ENCODE data around the gene AMZ1. TPM values are rescaled to one million over a fixed set of nuclear protein-coding genes. Genes with fewer than 3 reads are reported as not detected.
A peak's percentile ranks its signal among the peaks of the same experiment; 100 is the strongest.
"Not testable (repeated sequence)": the region's sequence is repeated elsewhere in the genome, so short reads cannot be mapped to it uniquely, and the experiment has no call there.

The AMZ1 gene
- polyA plus RNA-seq, 4 donors: 0.11 to 0.59 (median 0.22) TPM

DNA sequence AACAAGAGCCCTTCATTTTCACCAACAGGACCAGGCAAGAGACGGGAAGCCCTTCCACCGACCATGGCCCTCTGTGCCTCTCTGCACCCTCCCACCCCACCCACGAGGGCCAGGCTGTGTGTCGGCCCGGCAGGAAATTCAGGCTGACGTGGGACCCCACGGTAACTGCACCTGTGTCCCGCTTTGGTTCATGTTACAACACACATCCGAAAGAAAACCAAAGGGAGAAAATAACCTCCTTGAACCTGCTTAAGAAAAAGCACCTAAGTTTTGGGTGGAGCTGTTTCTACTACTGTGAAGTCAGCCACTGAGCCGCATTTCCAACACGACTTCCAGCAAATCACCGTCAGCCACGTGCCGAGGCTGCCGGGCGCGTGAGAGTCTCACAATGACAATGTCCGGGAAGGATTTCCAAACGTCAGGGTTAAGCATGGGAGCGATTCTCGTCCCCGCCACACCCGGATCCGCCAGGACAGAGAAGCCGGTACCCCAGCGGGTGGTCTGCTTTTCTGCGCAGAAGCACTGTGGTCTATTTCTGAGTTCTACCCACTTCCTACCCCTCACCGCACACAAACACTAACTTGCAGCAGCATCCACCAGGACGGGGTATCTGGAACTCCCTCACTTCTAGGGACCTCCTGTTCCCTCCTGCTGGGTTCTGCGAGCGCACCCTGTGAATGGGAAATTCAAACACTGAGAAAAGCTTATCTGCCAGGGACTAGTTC, 36.6 kb downstream of the AMZ1 start:
- no peak for DNase-seq (ENCODE audit: low read depth in 4 of 4, low spot score in 2 of 4)

DNA sequence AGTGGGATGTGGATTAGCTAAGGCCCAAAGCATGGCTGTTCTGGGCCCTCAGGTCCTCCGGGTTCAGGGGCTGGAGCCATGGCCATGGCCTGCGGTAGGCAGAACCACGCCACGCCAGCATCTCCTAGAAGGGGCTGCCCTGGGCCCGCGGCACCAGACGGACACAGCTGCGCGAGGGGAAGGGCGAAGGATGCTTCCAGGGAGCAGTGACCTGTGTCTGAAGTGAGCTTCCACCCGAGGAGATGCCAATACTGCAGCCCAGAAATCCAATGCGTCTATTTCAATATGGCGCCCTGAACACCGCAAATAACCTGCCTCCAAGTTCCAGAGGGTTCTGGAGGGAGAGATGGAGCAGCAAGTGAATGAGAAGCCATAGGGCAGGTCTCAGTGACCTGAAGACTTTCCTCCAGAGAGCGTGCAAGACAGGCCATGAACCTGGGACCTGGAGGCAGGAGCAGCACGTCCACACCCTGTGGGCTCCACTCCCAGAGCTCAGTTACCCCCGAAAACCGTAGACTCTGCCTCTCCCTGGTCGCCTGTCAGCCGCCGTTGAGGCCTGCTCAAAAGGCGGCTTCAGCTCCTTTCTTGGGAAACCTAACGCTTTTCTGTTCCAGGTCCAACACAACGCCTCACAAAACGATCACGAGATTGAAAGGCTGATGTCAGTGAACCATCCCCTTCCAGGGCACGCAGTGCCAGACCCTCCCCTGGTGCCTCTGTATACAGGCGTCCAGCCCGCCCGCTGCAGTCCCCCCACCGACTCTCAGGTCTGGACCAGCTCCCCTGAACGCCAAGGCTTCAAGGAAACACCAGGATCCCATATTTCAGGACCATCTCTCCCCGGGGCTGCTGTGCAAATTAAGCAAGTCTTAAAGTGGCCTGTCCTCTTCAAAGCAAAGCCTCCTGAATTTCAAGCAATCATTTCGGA, 37.4 kb downstream of the AMZ1 start:
- no peak for DNase-seq (ENCODE audit: low read depth in 4 of 4, low spot score in 2 of 4)

DNA sequence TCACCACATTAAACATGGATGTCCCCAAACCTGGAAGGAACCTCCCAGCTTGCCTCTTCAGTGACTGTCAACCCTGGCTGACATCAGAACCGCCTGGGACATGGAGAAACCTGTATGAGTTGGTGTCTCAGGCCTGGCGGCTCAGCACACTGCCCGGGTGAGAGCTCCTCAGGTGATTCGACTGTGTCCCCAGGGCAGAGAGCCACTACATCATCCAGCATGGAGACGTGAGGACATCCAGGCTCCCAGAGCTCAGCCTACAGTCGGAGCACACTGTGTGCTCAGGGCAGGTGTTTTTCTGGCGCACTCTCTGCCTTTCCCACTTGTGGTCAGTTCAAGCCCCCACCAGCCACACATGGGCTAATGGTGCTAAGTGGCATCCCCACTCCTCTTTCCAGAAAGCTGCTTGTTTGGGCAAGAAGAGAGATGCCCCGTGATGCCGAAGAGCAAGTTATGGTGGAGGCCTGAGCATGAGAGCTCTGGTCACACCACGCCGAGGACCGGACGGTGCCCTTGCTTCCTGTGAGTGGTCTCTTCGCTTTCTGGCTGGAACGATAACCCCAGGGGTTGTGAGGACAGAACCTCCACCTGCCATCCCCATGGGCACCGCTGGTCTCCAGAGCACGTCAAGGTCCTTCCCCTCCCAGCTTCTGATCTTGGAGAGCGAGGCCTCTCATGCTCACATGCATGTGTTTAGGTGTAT, 38.5 kb downstream of the AMZ1 start:
- DNase-seq (ENCODE audit: low read depth in 4 of 4, low spot score in 2 of 4): no peak

DNA sequence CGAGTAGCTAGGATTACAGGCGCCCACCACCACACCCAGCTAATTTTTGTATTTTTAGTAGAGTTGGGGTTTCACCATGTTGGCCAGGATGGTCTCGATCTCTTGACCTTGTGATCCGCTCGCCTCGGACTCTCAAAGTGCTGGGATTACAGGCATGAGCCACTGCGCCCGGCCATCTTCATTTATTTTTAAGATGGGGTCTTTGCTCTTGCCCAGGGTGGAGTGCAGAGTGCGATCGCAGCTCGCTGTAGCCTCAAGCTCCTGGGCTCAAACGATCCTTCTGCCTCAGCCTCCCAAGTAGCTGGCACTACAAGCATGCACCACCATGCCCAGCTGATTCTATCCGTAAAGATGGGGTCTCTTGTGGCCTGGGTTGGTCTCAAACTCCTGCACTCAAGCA, 39.2 kb downstream of the AMZ1 start:
- DNase-seq (ENCODE audit: low read depth in 4 of 4, low spot score in 2 of 4): not testable (repeated sequence)

DNA sequence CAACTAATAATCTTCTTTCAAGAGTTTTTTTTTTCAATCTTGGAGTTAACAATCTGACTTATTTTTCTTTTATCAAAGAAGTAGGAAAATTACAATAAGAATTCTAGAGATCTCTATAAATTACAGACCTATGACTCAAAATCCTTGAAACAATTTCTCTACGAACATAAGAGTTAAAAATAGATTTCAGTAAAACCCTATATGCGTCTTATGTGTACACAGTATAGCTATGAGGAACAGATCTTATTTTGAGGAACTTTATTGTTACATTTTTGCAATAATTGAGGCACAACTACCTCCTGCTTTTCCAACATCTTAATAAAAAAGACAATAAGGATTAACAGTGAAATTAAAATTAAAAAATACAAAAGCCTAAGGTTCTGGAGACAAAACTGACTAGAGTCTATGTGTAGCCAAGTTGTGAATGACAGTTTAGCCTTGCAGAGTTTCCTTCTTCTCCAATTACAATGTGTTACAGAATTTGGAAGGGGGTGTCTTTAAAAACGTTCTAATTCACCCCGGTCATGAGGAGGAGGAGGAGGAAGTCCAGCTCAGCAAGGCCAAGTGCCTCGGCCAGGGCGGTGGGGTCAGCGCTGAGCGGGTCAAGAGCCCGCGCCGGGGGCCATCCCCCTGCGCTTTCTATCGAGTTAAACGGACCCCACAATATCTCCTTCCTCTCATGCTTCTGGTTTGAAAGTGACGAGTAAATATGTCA, 40.5 kb downstream of the AMZ1 start:
- DNase-seq (ENCODE audit: low read depth in 4 of 4, low spot score in 2 of 4): no peak

DNA sequence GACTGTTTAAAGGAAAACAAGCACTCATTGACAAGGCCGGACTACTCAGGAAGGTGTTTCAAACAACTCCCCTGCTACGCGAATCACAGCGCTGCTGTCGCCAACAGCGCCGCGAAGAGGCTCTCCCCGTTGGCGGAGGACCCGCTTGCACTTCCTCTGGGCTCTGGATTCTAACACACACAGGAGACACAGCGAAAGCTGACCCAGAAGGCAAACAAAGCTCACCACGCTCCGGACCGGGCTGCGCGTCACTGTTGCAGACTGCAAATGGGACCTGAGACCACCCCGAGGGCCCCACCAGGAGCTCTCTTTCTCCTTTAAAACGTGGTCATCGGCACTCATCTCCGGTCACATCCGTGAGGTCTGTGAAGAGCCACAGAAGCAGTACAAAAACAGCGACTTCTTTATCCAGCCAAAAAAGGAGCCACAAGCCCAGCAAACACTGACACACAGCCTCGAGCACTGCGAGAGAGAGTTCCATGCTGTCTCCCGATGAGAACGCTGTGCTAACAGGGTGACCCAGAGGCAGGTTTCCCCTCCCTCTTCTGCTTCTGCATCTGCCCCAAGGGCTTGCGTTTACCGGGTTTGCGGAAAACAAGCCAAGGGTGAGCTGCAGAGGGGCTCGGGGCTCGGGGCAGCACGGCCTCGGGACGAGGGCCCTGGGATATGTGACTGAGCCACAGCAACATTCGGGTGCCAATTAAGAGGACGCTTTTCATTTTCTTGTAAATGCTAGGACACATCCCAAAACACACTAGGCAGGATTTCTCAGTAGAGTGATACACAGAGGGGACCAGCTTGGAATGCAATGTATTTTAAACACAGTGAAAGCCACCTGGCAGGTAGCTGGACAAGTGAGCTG, 41.3 kb downstream of the AMZ1 start:
- DNase-seq (ENCODE audit: low read depth in 4 of 4, low spot score in 2 of 4): peak in 1 of 4 donors; percentile 45

DNA sequence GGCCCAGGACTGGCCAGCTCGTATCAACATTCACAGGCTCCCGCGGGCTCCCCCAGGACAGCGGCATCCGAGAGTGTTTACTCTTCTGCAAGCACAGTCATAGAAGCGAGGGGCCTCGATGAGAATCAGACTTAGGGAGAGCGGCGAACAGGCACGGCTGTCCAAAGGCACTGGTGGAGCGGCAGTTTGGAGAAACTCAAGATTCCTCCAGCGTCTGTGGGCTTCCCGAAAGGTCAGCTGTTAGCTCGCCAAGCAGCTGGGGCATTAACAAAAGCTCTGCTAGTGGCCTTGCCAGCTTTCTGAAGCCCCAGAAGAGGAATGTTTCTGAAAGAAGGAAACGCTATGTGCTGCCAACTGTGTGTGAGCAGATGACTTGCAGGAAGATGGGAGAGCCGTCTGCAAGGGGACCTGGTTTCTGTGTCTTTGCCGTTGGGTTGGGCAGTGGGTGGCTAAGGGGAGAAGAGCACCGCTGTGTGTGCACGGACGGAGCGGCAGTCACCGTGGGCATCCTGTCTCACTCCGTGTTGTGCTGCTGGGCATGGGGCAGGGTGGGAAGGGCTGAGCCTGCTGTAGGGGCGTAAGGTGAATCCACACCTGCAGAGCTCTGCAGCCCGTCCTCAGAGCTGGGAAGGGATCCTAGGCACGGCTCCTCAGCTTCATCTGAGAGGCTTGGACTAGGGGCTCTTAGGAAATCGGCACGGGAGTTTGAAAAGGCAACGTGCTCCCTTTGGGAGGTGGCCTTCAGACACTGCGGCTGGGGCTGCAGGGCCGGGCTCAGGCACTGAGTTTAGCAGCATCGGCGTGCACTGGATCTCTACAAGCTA, 42.1 kb downstream of the AMZ1 start:
- DNase-seq (ENCODE audit: low read depth in 4 of 4, low spot score in 2 of 4): no peak

DNA sequence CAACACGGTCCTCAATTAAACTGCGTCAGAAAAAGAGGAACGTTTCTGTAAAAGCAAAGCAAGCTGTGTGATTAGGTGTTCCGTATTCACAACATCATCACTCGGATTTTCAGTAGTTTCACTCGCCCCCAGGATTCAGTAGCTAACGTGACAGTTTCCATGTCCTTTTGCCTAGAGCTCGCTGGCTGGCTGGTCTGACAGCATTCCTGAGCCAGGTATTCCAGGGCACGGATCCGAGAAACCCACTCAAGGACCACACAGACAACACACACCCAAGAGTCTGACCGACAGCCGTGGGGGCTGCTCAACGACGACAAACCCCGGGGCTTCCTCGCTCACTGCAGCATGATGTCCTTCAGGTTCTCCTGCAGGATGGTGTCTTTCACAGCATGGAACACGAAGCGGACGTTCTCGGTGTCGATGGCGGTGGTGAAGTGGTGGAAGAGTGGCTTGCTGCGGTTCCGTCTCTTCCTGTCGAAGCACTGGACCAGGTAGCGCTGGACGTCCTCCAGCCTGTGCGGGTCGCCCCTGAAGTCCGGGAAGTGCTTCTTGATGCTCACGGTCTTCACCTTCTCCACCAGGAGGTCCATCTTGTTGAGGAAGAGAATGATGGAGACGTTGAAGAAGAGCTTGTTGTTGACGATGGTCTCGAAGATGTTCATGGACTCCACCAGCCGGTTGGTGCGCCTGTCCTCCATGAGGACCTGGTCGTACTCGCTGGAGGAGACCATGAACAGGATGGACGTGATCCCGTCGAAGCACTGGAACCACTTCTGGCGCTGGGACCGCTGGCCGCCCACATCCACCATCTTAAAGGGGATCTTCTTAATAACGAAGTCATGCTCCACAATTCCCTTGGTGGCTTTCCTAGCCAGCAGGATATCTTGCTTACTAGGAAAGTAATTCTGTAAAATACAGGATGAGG, 43.1 kb downstream of the AMZ1 start:
- DNase-seq (ENCODE audit: low read depth in 4 of 4, low spot score in 2 of 4): no peak

DNA sequence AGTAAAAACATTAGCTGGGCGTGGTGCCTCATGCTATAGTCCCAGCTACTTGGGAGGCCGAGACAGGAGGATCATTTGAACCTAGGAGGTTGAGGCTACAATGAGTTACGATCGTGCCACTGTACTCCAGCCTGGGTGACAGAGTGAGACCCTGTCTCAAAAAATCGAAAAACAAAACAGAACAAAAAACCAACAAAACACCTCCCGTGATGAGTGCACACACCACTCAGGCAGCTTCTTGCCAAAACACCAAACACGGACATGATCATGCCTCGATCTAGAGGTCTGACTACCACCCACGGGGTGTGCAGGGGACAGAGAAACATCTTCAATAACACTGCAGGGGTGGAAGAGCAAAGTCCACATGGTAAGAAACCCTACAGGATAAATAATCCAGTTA, 44.4 kb downstream of the AMZ1 start:
- no peak for DNase-seq (ENCODE audit: low read depth in 4 of 4, low spot score in 2 of 4)

DNA sequence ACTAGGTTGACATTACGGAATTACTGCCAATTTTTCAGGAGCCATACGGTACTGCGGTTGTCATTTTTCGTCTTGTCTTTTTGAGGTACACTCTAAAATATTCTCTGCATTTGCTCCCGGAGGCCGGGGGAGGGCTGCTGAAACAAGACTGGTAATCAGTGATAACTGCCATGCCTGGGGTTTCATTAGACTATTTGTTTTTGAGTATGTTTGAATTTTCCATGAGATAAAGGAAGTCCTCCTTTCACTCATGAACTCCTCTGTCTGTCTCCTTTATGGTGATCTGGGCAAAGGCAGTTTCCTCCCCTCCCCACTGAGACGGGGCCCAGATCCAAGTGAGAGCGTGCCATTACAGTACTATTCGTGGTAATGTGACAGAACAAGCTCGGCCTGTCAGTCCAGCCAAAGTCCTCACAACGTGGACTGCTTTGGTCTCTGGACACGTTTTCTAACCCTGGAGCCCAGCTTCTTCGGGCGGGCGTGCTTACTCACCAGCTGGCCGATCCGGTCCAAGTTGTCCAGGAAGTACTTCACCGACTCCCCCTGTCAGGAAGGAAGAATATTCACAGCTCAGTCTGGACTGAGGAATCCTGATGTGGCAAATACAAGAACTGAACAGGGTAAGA, 45.1 kb downstream of the AMZ1 start:
- no peak for DNase-seq (ENCODE audit: low read depth in 4 of 4, low spot score in 2 of 4)

DNA sequence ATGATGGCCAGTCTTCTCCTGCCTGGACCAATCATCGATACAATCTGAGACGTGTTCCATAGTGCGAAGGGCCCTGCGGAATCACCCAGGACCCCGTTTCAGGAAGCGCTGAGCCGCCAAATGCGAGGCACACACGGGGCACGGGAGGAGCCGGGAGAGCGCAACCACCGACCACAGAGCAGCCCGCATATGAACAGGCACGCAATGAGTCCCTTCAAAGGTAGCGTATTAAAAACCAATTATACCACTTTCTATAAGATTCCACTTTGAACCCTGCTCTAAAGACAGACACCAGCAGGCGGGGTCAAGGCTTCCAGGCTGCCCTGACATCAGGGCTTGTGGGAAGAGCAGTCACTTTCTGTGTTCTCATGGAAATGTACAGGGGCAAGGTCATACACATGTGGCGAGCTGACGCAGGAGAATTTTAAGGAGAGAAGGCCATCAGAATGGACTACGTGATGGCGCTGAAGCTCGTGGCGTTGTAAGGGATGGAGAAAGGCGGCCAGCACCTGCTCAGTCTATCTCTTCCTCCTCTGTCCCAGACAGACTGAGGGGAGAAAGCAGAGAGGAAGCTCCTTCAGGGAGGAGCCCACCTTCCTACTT, 46.2 kb downstream of the AMZ1 start:
- no peak for DNase-seq (ENCODE audit: low read depth in 4 of 4, low spot score in 2 of 4)

DNA sequence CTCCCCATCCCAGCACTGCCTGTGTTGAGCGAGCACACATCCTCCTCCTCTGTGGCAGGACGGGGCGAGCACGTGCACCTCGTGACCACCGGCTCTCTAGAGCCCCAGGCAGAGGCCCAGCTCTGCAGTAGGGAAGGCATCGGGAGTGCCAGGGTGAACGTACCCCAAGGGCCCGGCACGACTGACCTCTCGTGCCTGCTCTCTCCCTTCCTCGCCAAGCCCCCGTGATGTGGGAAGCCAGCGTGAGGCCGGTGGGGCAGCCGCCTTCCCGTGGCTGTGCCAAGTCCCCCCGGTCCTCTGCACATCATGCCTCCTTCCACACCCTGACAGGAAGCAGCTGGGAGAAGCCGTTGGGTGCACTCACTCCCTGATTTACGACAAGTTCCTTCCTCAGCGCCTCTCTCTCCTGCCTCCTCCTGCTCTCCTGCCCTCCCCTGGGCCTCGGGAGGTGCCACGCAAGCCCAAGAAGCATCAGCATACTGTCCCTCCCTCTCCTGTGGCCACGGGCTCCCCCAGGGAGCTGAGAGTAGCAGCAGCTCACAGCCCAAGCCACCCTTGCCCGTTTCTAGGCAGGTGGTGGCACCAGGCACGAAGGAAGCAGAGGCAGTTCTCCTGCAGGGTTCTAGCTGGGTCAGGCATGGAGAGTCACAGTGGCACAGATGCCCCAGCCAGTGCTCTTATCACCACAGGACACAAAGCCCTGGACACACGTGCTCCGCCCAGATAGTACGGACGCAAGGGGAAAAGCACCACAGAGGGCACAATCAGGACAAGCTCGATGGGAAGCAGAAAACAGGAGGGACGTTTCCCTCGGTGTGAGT, 47.0 kb downstream of the AMZ1 start:
- no peak for DNase-seq (ENCODE audit: low read depth in 4 of 4, low spot score in 2 of 4)

DNA sequence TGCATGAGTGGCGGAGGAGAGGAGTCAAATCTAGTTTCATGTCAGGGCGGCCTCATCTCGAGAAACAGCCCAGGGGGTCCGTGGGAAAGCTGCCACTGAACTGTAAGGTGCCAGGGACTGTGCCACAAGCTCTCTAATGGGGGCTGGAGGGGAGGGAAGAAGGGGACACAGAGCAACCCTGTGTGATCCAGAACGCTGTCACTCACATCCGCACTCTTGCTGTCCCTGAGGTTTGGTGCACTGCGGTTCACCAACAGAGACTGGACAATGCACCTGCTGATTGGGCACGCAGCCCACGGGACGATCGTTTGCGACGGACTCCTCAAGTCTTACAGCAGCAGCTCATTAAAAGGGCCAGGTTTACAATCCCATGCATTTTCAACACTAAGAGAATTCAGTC, 47.7 kb downstream of the AMZ1 start:
- no peak for DNase-seq (ENCODE audit: low read depth in 4 of 4, low spot score in 2 of 4)

DNA sequence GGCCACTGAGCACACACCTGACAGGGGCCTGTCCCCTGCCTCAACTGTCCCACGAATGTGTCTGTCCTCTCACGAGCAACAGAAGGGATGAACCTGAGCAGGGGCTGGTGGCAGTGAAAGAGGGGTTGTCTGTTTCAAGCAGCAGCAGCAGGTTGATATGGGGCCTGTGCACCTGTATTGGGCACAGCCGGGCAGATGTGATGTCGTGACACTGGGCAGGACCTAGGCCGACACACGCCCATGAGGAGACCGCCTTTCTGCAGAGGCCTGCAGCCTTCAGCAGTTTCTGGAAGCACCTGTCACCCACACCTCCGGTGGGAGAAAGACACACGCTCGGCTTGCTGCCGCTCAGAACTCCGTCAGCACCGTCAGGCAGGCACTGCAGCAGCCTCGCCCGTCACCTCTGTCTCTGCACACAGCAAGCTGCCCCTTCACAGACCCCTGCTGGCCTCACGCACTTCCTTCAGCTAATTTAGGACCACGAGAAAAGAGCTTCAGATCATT, 48.5 kb downstream of the AMZ1 start:
- DNase-seq (ENCODE audit: low read depth in 4 of 4, low spot score in 2 of 4): no peak

DNA sequence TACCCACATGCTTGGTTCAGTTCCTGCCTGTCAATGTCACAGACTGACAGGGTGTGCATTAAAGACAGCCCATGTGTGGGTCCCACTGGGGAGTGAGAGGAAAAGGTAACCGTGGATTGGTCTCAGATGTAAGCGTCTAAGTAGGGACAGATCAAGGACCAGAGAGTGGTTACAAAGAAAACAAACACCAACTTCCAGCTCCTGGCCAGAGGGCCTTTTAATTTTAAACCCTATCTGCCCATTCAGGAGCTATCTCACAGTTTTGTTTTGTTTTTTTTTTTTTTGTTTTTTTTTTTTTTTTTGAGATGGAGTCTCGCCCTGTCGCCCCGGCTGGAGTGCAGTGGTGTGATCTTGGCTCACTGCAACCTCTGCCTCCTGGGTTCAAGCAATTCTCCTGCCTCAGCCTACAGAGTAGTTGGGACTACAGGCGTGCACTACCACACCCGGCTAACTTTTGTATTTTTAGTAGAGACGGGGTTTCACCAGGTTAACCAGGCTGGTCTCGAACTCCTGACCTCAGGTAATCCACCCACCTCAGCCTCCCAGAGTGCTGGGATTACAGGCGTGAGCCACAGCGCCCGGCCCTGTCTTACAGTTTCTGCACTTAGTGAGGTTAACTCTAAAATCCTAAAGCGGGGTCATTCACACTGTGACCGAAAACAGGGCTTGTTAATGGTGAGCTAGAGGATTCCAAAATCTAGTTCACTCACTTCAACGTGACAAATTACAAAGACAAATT, 49.2 kb downstream of the AMZ1 start:
- DNase-seq (ENCODE audit: low read depth in 4 of 4, low spot score in 2 of 4): not testable (repeated sequence)
